ENCODE data around the gene WARS2.

DNA sequence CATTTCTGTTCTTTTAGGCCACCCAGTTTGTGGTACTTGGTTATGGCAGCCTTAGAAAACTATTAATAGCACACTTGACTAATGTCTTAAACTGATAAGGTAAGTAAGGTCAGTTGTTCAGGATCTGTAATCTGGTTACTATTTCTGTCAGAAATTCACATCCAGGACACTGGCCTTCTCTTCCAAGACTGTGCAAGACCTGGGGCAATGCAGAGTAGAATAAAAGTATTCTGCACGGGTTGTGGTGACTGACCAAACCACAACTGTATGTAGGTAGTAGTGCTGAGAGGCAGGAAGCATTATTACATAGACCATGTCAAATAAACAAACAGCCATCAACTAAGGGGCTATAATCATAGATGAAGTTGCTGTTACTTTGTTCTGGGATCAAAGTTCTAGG, 46.7 kb downstream of the WARS2 start:
- TF ChIP-seq CEBPB (IDR thresholded peaks at IDR 0.05) (no peak), TEAD4 (IDR thresholded peaks at IDR 0.05) (no peak)
